ENCODE results near the gene CACNA1G. TPM values are rescaled to one million over a fixed set of nuclear protein-coding genes. Genes with fewer than 3 reads are reported as not detected.

The CACNA1G gene
- total and polyA plus RNA-seq, 2 donors (not counting 3 experiments of a cell fraction or from before 2014, with no cell fraction given): not detected

- TF ChIP-seq MAX (IDR thresholded peaks at IDR 0.05; ENCODE audit: insufficient read depth, insufficient read length) (no peak), FOS (IDR thresholded peaks at IDR 0.05; ENCODE audit: borderline replicate concordance, insufficient read depth, low read length) (no peak), JUN (IDR thresholded peaks at IDR 0.05; ENCODE audit: borderline replicate concordance, insufficient read depth, insufficient read length, low read depth) (no peak), POLR2A (IDR thresholded peaks at IDR 0.05; ENCODE audit: low read depth, low read length) (no peak), CTCF (IDR thresholded peaks at IDR 0.05; ENCODE audit: extremely low read depth in 1 of 2, insufficient read depth in 1 of 2, low read depth in 1 of 2, low read length in 2 of 2) (no peak), EZH2 (IDR thresholded peaks at IDR 0.05; ENCODE audit: borderline replicate concordance, low read depth, low read length, severe bottlenecking) (no peak), GATA2 (IDR thresholded peaks at IDR 0.05; ENCODE audit: insufficient read depth, insufficient read length, low read depth, low read length) (no peak), POLR2AphosphoS5 (IDR thresholded peaks at IDR 0.05; ENCODE audit: insufficient read depth, low read depth, low read length) (no peak), MYC (IDR thresholded peaks at IDR 0.05; ENCODE audit: low read depth, low read length) (no peak)
- no peaks in the 10 kb centered on the region for H3K79me2 ChIP-seq (ENCODE audit: control insufficient read depth, insufficient read depth, low read length)
- no peak overlapping the region for H3K4me3 ChIP-seq (replicated peaks in 1 of 3; ENCODE audit: insufficient read depth in 1 of 3, low read depth in 1 of 3, low read length in 3 of 3)
- intact Hi-C loops (cut with micrococcal nuclease): no loop called here
- H4K20me1 ChIP-seq (replicated peaks; ENCODE audit: control insufficient read depth, extremely low read depth, insufficient read depth, low read length): no peaks in the 10 kb centered on the region
- dilution Hi-C loops (cut with MboI; ENCODE audit: extremely low pct_ligation_motif_present, low sequenced_read_pairs): no loop called here
- H2AFZ ChIP-seq (ENCODE audit: low read depth, low read length): no peak overlapping the region
- H3K4me2 ChIP-seq (ENCODE audit: insufficient read depth, low read length): no peak overlapping the region
- no peak overlapping the region for H3K27ac ChIP-seq (ENCODE audit: insufficient read depth, low read depth, low read length)
- no peaks in the 10 kb centered on the region for H3K36me3 ChIP-seq (ENCODE audit: control insufficient read depth in 2 of 2, extremely low read depth in 1 of 2, insufficient read depth in 2 of 2, low read length in 2 of 2)
- no TSS peak for BruUV-seq (replicated peaks)
- no peaks in the 10 kb centered on the region for H3K27me3 ChIP-seq (ENCODE audit: control insufficient read depth in 2 of 2, insufficient read depth in 2 of 2, low read length in 2 of 2)
- ChIA-PET CTCF (no interaction called here), POLR2A (no interaction called here)
- FAIRE-seq (no peak), DNase-seq (ENCODE audit: low read depth, low spot score) (no peak)
- H3K9me1 ChIP-seq (replicated peaks; ENCODE audit: control insufficient read depth, extremely low read depth, insufficient read depth, low read length): no peaks in the 10 kb centered on the region
- peaks cover 3% of the 10 kb centered on the region for H3K4me1 ChIP-seq (ENCODE audit: control insufficient read depth, extremely low read depth, insufficient read depth, low read length)
- H3K9me3 ChIP-seq (replicated peaks; ENCODE audit: control insufficient read depth, insufficient read depth, low read length): no peaks in the 10 kb centered on the region
- no peak overlapping the region for H3K9ac ChIP-seq (replicated peaks; ENCODE audit: extremely low read depth, insufficient read depth, low read length)
Observed at GRCh38 chr17:50676065-50676975, 115.8 kb downstream of the CACNA1G start.

Other genes with a start within 250 kb of the CACNA1G start
- 26.6 and 29.9 TPM in 2 replicates for gene XYLT2, start 214.6 kb upstream of the CACNA1G start, total RNA-seq
- gene XYLT2, start 214.6 kb upstream of the CACNA1G start, polyA plus RNA-seq: 19.1 and 24.0 TPM in 2 replicates
- gene MRPL27, start 187.5 kb upstream of the CACNA1G start, total RNA-seq: 72.2 and 76.2 TPM in 2 replicates
- gene MRPL27, start 187.5 kb upstream of the CACNA1G start, polyA plus RNA-seq: 119 and 158 TPM in 2 replicates
- 7.3 and 9.1 TPM in 2 replicates for gene EME1, start 187.5 kb upstream of the CACNA1G start, total RNA-seq
- 4.3 and 5.6 TPM in 2 replicates for gene EME1, start 187.5 kb upstream of the CACNA1G start, polyA plus RNA-seq
- 179 and 183 TPM in 2 replicates for gene LRRC59, start 163.2 kb upstream of the CACNA1G start, total RNA-seq
- gene LRRC59, start 163.2 kb upstream of the CACNA1G start, polyA plus RNA-seq: 88.3 and 93.9 TPM in 2 replicates
- 24.6 and 37.2 TPM in 2 replicates for gene ACSF2, start 134.5 kb upstream of the CACNA1G start, total RNA-seq
- 30.4 and 33.2 TPM in 2 replicates for gene ACSF2, start 134.5 kb upstream of the CACNA1G start, polyA plus RNA-seq
- not detected in 2 replicates for gene CHAD, start 91.8 kb upstream of the CACNA1G start, total RNA-seq
- not detected in 2 replicates for gene CHAD, start 91.8 kb upstream of the CACNA1G start, polyA plus RNA-seq
- 33.1 and 35.5 TPM in 2 replicates for gene RSAD1, start 81.9 kb upstream of the CACNA1G start, total RNA-seq
- gene RSAD1, start 81.9 kb upstream of the CACNA1G start, polyA plus RNA-seq: 18.4 and 20.3 TPM in 2 replicates
- gene MYCBPAP, start 52.3 kb upstream of the CACNA1G start, total RNA-seq: 0.25 and 0.66 TPM in 2 replicates
- 0.05 and 0.40 TPM in 2 replicates for gene MYCBPAP, start 52.3 kb upstream of the CACNA1G start, polyA plus RNA-seq
- not detected in 2 replicates for gene EPN3, start 28.0 kb upstream of the CACNA1G start, total RNA-seq
- gene EPN3, start 28.0 kb upstream of the CACNA1G start, polyA plus RNA-seq: not detected in 2 replicates
- gene SPATA20, start 13.5 kb upstream of the CACNA1G start, total RNA-seq: 31.4 and 42.3 TPM in 2 replicates
- 51.5 and 52.7 TPM in 2 replicates for gene SPATA20, start 13.5 kb upstream of the CACNA1G start, polyA plus RNA-seq
- 1.1 and 2.1 TPM in 2 replicates for gene ABCC3, start 74.2 kb downstream of the CACNA1G start, total RNA-seq
- 2.6 and 4.2 TPM in 2 replicates for gene ABCC3, start 74.2 kb downstream of the CACNA1G start, polyA plus RNA-seq
- gene ANKRD40, start 147.2 kb downstream of the CACNA1G start, total RNA-seq: 55.0 and 56.0 TPM in 2 replicates
- 24.3 and 24.5 TPM in 2 replicates for gene ANKRD40, start 147.2 kb downstream of the CACNA1G start, polyA plus RNA-seq
- gene LUC7L3, start 158.9 kb downstream of the CACNA1G start, total RNA-seq: 111 and 113 TPM in 2 replicates
- gene LUC7L3, start 158.9 kb downstream of the CACNA1G start, polyA plus RNA-seq: 42.3 and 70.9 TPM in 2 replicates
- gene ANKRD40CL, start 206.8 kb downstream of the CACNA1G start, total RNA-seq: not detected in 2 replicates
- not detected in 2 replicates for gene ANKRD40CL, start 206.8 kb downstream of the CACNA1G start, polyA plus RNA-seq

Data from endothelial cell of umbilical vein (primary cell).